ENCODE data around the gene C4BPA.

The C4BPA gene

DNA sequence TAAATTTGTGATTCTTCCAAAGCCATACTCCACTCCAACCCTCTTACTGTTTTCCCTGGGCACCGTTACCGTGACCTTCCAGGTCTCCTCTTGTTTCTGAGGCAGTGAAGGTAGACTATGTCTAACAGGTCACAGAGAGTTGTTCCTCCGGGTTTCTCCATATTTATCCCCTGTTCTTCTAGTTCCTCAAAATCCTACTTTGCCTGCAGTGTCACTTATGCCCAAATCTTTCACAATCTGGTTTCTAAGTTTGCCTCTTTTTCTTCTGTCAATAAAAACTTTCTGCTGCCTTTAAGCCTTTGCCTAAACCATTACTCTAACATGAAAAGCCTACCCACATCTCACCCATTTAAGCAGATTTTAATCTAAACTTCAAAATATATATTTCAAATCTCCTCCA is 87.7 kb downstream of the C4BPA start:
- Histone ChIP-seq H3K9ac (ENCODE audit: low read length) (no peak overlapping the region), H3K9me3 (ENCODE audit: control insufficient read depth, low read length) (no peaks in the 10 kb centered on the region), H3K4me3 (ENCODE audit: low read length) (no peak overlapping the region), H3K36me3 (ENCODE audit: control insufficient read depth, insufficient read depth, low read length, severe bottlenecking) (no peaks in the 10 kb centered on the region), H3K4me1 (ENCODE audit: control insufficient read depth, insufficient read depth, low read length) (no peaks in the 10 kb centered on the region), H3K27me3 (replicated peaks; ENCODE audit: control insufficient read depth, insufficient read depth, low read length) (no peaks in the 10 kb centered on the region)
- no peak for DNase-seq (ENCODE audit: low read depth)

DNA sequence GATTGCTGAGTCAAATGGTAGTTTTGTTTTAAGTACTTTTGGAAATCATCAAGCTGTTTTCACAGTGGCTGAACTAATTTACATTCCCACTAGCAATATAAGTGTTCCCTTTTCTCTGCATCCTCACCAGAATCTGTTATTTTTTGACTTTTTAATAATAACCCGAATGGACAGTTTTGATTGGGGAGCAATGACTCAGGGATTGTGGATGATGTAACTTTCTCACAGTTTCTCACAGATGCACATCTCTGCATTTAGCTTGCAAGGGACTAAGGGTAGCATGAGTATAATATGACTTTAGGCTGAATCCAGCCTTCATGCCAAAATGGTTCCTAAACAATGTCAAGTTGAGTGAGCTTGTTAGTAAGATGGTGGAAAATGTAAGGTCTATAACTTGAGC is 90.2 kb downstream of the C4BPA start:
- Histone ChIP-seq H3K9me3 (ENCODE audit: control insufficient read depth, low read length) (no peaks in the 10 kb centered on the region), H3K9ac (ENCODE audit: low read length) (no peak overlapping the region), H3K4me1 (ENCODE audit: control insufficient read depth, insufficient read depth, low read length) (no peaks in the 10 kb centered on the region), H3K27me3 (replicated peaks; ENCODE audit: control insufficient read depth, insufficient read depth, low read length) (no peaks in the 10 kb centered on the region), H3K4me3 (ENCODE audit: low read length) (no peak overlapping the region), H3K36me3 (ENCODE audit: control insufficient read depth, insufficient read depth, low read length, severe bottlenecking) (no peaks in the 10 kb centered on the region)
- no peak for DNase-seq (ENCODE audit: low read depth)
